Measurements from ENCODE around the gene NLN. TPM values are rescaled to one million over a fixed set of nuclear protein-coding genes. Genes with fewer than 3 reads are reported as not detected.

The NLN gene
- total RNA-seq, 1 experiment from 2014 or later = 34.8 TPM

GRCh38 chr5:65861830-65862241 is 139.8 kb downstream of the NLN start:
- no peaks in the 10 kb centered on the region for H3K36me3 ChIP-seq (ENCODE audit: control insufficient read depth, insufficient read depth, low read length)
- no peak for TF ChIP-seq CTCF (IDR thresholded peaks at IDR 0.05; ENCODE audit: insufficient read depth in 1 of 2, low read depth in 1 of 2, low read length in 1 of 2, severe bottlenecking in 1 of 2, unreplicated experiment in 1 of 2)
- Mint-ChIP-seq H3K27ac (ENCODE audit: unreplicated experiment) (no peak overlapping the region), H3K9me3 (ENCODE audit: unreplicated experiment) (no peaks in the 10 kb centered on the region), H3K27me3 (ENCODE audit: insufficient read depth, unreplicated experiment) (no peaks in the 10 kb centered on the region), H3K36me3 (ENCODE audit: insufficient read depth, unreplicated experiment) (no peaks in the 10 kb centered on the region), H3K4me1 (ENCODE audit: low read depth, unreplicated experiment) (peaks cover 7% of the 10 kb centered on the region), H3K4me3 (ENCODE audit: unreplicated experiment) (no peak overlapping the region)
- H3K27me3 ChIP-seq (replicated peaks; ENCODE audit: control insufficient read depth, insufficient read depth, low read length) = no peaks in the 10 kb centered on the region
- intact Hi-C loops (cut with micrococcal nuclease; ENCODE audit: unreplicated experiment) = no loop called here
- H3K9me3 ChIP-seq = no peaks in the 10 kb centered on the region
- H3K4me3 ChIP-seq (ENCODE audit: low read depth, low read length) = no peak overlapping the region
- H3K4me1 ChIP-seq = peaks cover 7% of the 10 kb centered on the region; the same call in 1 of the 2 replicates
- BruUV-seq (replicated peaks) = no TSS peak
- CTCF ChIA-PET = no interaction called here
- POLR2A ChIA-PET = no interaction called here
- DNase-seq = peak in 1 of 2 experiments; percentile 3

- BruUV-seq (replicated peaks) = no TSS peak
Observed at GRCh38 chr5:65862384-65862783, 140.4 kb downstream of the NLN start.

GRCh38 chr5:65863747-65864146 is 141.7 kb downstream of the NLN start:
- Mint-ChIP-seq H3K27ac (ENCODE audit: unreplicated experiment) (no peak overlapping the region), H3K4me3 (ENCODE audit: unreplicated experiment) (no peak overlapping the region), H3K27me3 (ENCODE audit: insufficient read depth, unreplicated experiment) (no peaks in the 10 kb centered on the region), H3K4me1 (ENCODE audit: low read depth, unreplicated experiment) (peaks cover 7% of the 10 kb centered on the region), H3K9me3 (ENCODE audit: unreplicated experiment) (no peaks in the 10 kb centered on the region), H3K36me3 (ENCODE audit: insufficient read depth, unreplicated experiment) (no peaks in the 10 kb centered on the region)
- no peak overlapping the region for H3K4me3 ChIP-seq (ENCODE audit: low read depth, low read length)
- H3K36me3 ChIP-seq (ENCODE audit: control insufficient read depth, insufficient read depth, low read length) = no peaks in the 10 kb centered on the region
- H3K4me1 ChIP-seq = peaks cover 7% of the 10 kb centered on the region; the same call in 1 of the 2 replicates
- TF ChIP-seq CTCF (IDR thresholded peaks at IDR 0.05; ENCODE audit: insufficient read depth in 1 of 2, low read depth in 1 of 2, low read length in 1 of 2, severe bottlenecking in 1 of 2, unreplicated experiment in 1 of 2) = no peak
- H3K27me3 ChIP-seq (replicated peaks; ENCODE audit: control insufficient read depth, insufficient read depth, low read length) = no peaks in the 10 kb centered on the region
- no TSS peak for BruUV-seq (replicated peaks)
- intact Hi-C loops (cut with micrococcal nuclease; ENCODE audit: unreplicated experiment) = no loop called here
- DNase-seq = no peak
- ChIA-PET CTCF (no interaction called here), POLR2A (no interaction called here)
- no peaks in the 10 kb centered on the region for H3K9me3 ChIP-seq

More at GRCh38 chr5:65862384-65862783, 140.4 kb downstream of the NLN start:
- H3K27ac Mint-ChIP-seq (ENCODE audit: unreplicated experiment) = peak overlapping the region; percentile 7
- TF ChIP-seq CTCF (IDR thresholded peaks at IDR 0.05; ENCODE audit: insufficient read depth in 1 of 2, low read depth in 1 of 2, low read length in 1 of 2, severe bottlenecking in 1 of 2, unreplicated experiment in 1 of 2) = no peak
- H3K36me3 Mint-ChIP-seq (ENCODE audit: insufficient read depth, unreplicated experiment) = no peaks in the 10 kb centered on the region
- H3K9me3 ChIP-seq = no peaks in the 10 kb centered on the region
- H3K4me3 ChIP-seq (ENCODE audit: low read depth, low read length) = no peak overlapping the region
- ChIA-PET CTCF (no interaction called here), POLR2A (no interaction called here)
- peaks cover 7% of the 10 kb centered on the region; the same call in 1 of the 2 replicates for H3K4me1 ChIP-seq
- intact Hi-C loops (cut with micrococcal nuclease; ENCODE audit: unreplicated experiment) = no loop called here
- H3K27me3 Mint-ChIP-seq (ENCODE audit: insufficient read depth, unreplicated experiment) = no peaks in the 10 kb centered on the region
- H3K36me3 ChIP-seq (ENCODE audit: control insufficient read depth, insufficient read depth, low read length) = no peaks in the 10 kb centered on the region
- DNase-seq = no peak
- peaks cover 7% of the 10 kb centered on the region for H3K4me1 Mint-ChIP-seq (ENCODE audit: low read depth, unreplicated experiment)
- no peak overlapping the region for H3K4me3 Mint-ChIP-seq (ENCODE audit: unreplicated experiment)
- H3K27me3 ChIP-seq (replicated peaks; ENCODE audit: control insufficient read depth, insufficient read depth, low read length) = no peaks in the 10 kb centered on the region
- H3K9me3 Mint-ChIP-seq (ENCODE audit: unreplicated experiment) = no peaks in the 10 kb centered on the region
